HG02885 (cell line): ENCODE measurements around the gene OSBPL5.
"Not testable (repeated sequence)": the region's sequence is repeated elsewhere in the genome, so short reads cannot be mapped to it uniquely, and the experiment has no call there.

Source experiments
- ATAC-seq: cut with Tn5 transposase; IDR thresholded peaks from one replicate; pipeline ENCODE4 v1.9.1; 2021; ENCODE audit warnings: mild to moderate bottlenecking; ENCODE audit not compliant: unreplicated experiment, poor library complexity

OSBPL5 gene

GRCh38 chr11:3186166-3186953, 21.2 kb upstream of the OSBPL5 start:
- no peak for ATAC-seq

- no peak for ATAC-seq
Observed at GRCh38 chr11:3184732-3185347, 19.7 kb upstream of the OSBPL5 start.

- no peak for ATAC-seq
Observed at GRCh38 chr11:3183523-3183922, 18.4 kb upstream of the OSBPL5 start.

GRCh38 chr11:3182462-3182852, 17.3 kb upstream of the OSBPL5 start:
- ATAC-seq, result no peak

- no peak for ATAC-seq
Observed at GRCh38 chr11:3181725-3182461, 16.8 kb upstream of the OSBPL5 start.

- no peak for ATAC-seq
Observed at GRCh38 chr11:3180869-3181268, 15.8 kb upstream of the OSBPL5 start.

GRCh38 chr11:3178349-3178748, 13.2 kb upstream of the OSBPL5 start:
- no peak for ATAC-seq

- no peak for ATAC-seq
Observed at GRCh38 chr11:3177931-3178330, 12.8 kb upstream of the OSBPL5 start.

- ATAC-seq, result no peak
Observed at GRCh38 chr11:3176487-3176886, 11.4 kb upstream of the OSBPL5 start.

GRCh38 chr11:3175194-3175593, 10.1 kb upstream of the OSBPL5 start:
- ATAC-seq, result no peak

GRCh38 chr11:3174387-3174786, 9.3 kb upstream of the OSBPL5 start:
- no peak for ATAC-seq

GRCh38 chr11:3173795-3174194, 8.7 kb upstream of the OSBPL5 start:
- ATAC-seq, result no peak

GRCh38 chr11:3171931-3172560, 6.9 kb upstream of the OSBPL5 start:
- no peak for ATAC-seq

- no peak for ATAC-seq
Observed at GRCh38 chr11:3170756-3171650, 5.9 kb upstream of the OSBPL5 start.

- ATAC-seq, result no peak
Observed at GRCh38 chr11:3170044-3170755, 5.1 kb upstream of the OSBPL5 start.

GRCh38 chr11:3169255-3170043, 4.3 kb upstream of the OSBPL5 start:
- no peak for ATAC-seq

- not testable (repeated sequence) for ATAC-seq
Observed at GRCh38 chr11:3168742-3169254, 3.7 kb upstream of the OSBPL5 start.
